Cardiac muscle cell (in vitro differentiated cells and primary cell): ENCODE results near the gene INSM2. TPM values are rescaled to one million over a fixed set of nuclear protein-coding genes. Genes with fewer than 3 reads are reported as not detected.
A peak's percentile ranks its signal among the peaks of the same experiment; 100 is the strongest.

Source experiments
- DNase-seq, 2 donors: peaks; one replicate each; pipeline versions ENCODE4 v3.0.0 to v3.0.0-alpha.2; 2010 to 2017; ENCODE audit warnings: low read depth in 1 of 2, low spot score in 1 of 2
- H3K27ac ChIP-seq: fragments of 200-600 bp; sonication (generic); 2 replicates; pipeline ENCODE4 v1.5.1; 2016
- H3K27me3 ChIP-seq: fragments of 200-600 bp; sonication (generic); 2 replicates; pipeline ENCODE4 v1.6.0; 2016; ENCODE audit warnings: control low read depth
- H3K36me3 ChIP-seq: fragments of 200-600 bp; sonication (generic); 2 replicates; pipeline ENCODE4 v1.5.1; 2016; ENCODE audit warnings: control low read depth
- H3K4me1 ChIP-seq: fragments of 200-600 bp; sonication (generic); 2 replicates; pipeline ENCODE4 v1.8.1; 2017; ENCODE audit warnings: low read depth, mild to moderate bottlenecking, mixed run types
- H3K4me3 ChIP-seq: fragments of 200-600 bp; sonication (generic); 2 replicates; pipeline ENCODE4 v1.5.1; 2016; ENCODE audit warnings: mild to moderate bottlenecking
- H3K9me3 ChIP-seq: fragments of 200-600 bp; sonication (generic); 2 replicates; pipeline ENCODE4 v1.5.1; 2017; ENCODE audit warnings: low read depth, mild to moderate bottlenecking, control low read depth
- polyA plus RNA-seq: library from polyadenylated mRNA; unstranded; fragments of >200 nt; fragmentation: Nextera tagmentation; extraction: Ambion mirVana; gene quantifications from 2 replicates; pipeline ENCODE4 v1.2.1, GENCODE V29; 2016
- total RNA-seq: library from RNA; depleted of rRNA; stranded (reverse); fragments of >200 nt; gene quantifications from 2 replicates; pipeline ENCODE4 v1.2.3, GENCODE V29; 2016
- TF ChIP-seq, protein P1 (sequence below): IDR thresholded peaks from 2 replicates; pipeline ENCODE4 v1.5.1; 2012; ENCODE audit warnings: low read depth, mild to moderate bottlenecking, low read length

The INSM2 gene
- total and polyA plus RNA-seq, 2 experiments from 2014 or later: not detected

- Histone ChIP-seq H3K9me3 (no peaks in the 10 kb centered on the region), H3K27ac (no peak overlapping the region), H3K4me3 (peak overlapping the region; percentile 31), H3K36me3 (no peaks in the 10 kb centered on the region), H3K4me1 (peaks cover 10% of the 10 kb centered on the region), H3K27me3 (peaks cover 83% of the 10 kb centered on the region)
- TF ChIP-seq, protein P1, sequence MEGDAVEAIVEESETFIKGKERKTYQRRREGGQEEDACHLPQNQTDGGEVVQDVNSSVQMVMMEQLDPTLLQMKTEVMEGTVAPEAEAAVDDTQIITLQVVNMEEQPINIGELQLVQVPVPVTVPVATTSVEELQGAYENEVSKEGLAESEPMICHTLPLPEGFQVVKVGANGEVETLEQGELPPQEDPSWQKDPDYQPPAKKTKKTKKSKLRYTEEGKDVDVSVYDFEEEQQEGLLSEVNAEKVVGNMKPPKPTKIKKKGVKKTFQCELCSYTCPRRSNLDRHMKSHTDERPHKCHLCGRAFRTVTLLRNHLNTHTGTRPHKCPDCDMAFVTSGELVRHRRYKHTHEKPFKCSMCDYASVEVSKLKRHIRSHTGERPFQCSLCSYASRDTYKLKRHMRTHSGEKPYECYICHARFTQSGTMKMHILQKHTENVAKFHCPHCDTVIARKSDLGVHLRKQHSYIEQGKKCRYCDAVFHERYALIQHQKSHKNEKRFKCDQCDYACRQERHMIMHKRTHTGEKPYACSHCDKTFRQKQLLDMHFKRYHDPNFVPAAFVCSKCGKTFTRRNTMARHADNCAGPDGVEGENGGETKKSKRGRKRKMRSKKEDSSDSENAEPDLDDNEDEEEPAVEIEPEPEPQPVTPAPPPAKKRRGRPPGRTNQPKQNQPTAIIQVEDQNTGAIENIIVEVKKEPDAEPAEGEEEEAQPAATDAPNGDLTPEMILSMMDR: peak; percentile 16
- no peak for DNase-seq
Observed at GRCh38 chr14:35534208-35534872, 376 bp downstream of the INSM2 start.

GRCh38 chr14:35534873-35535482, 1.0 kb downstream of the INSM2 start:
- no peak overlapping the region for H3K27ac ChIP-seq
- no peaks in the 10 kb centered on the region for H3K36me3 ChIP-seq
- peaks cover 76% of the 10 kb centered on the region for H3K27me3 ChIP-seq
- peak; percentile 76 to 87 for DNase-seq
- peak overlapping the region; percentile 31 for H3K4me3 ChIP-seq
- TF ChIP-seq, protein P1: no peak
- H3K9me3 ChIP-seq: no peaks in the 10 kb centered on the region
- H3K4me1 ChIP-seq: peaks cover 10% of the 10 kb centered on the region

DNA sequence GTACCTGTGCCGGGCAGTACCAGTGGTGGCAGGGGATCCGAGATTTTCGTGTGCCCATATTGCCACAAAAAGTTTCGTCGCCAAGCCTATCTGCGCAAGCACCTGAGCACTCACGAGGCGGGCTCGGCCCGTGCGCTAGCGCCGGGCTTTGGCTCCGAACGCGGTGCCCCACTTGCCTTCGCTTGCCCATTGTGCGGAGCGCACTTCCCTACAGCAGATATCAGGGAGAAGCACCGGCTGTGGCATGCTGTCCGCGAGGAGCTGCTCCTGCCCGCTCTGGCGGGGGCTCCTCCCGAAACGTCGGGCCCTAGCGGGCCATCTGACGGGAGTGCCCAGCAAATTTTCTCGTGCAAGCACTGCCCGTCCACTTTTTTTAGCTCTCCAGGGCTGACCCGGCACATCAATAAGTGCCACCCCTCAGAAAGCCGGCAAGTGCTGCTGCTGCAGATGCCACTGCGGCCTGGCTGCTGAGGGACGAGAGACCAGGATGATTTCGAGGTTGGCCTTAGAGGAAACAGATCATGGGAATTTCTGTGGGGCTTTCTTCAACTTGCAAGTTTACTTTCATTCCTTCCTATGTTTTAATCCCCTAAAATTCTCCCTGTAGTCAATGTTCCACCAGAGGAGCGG, 1.6 kb downstream of the INSM2 start:
- Histone ChIP-seq H3K4me1 (peaks cover 10% of the 10 kb centered on the region), H3K4me3 (peak overlapping the region; percentile 7), H3K27ac (no peak overlapping the region), H3K9me3 (no peaks in the 10 kb centered on the region), H3K36me3 (no peaks in the 10 kb centered on the region), H3K27me3 (peaks cover 70% of the 10 kb centered on the region)
- TF ChIP-seq, protein P1: no peak
- DNase-seq: no peak

DNA sequence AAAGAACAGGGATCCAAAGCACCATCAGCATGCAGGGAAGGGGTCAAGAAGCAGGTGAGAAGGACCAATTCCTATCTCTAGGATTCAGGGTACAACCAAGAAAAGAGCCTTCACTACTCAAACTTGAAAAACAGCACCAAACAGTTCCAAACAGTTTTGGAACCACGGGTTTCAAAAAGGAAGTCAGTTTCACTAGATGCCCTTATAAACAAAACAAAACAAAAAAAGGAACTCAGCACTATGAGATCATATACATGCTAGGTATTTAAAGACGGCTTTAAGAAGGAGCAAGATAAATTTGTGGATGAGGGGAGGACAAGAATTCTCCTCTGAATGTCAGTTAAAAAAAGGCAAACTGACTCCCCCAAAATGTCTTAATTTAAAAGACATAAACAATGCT, 6.0 kb downstream of the INSM2 start:
- peaks cover 26% of the 10 kb centered on the region for H3K27me3 ChIP-seq
- H3K4me1 ChIP-seq: peaks cover 1% of the 10 kb centered on the region
- no peak overlapping the region for H3K27ac ChIP-seq
- no peak overlapping the region for H3K4me3 ChIP-seq
- no peak for DNase-seq
- TF ChIP-seq, protein P1: no peak
- H3K9me3 ChIP-seq: no peaks in the 10 kb centered on the region
- H3K36me3 ChIP-seq: no peaks in the 10 kb centered on the region

GRCh38 chr14:35543006-35543405, 9.0 kb downstream of the INSM2 start:
- TF ChIP-seq, protein P1: no peak
- Histone ChIP-seq H3K27me3 (no peaks in the 10 kb centered on the region), H3K4me1 (no peaks in the 10 kb centered on the region), H3K27ac (no peak overlapping the region), H3K9me3 (no peaks in the 10 kb centered on the region), H3K36me3 (no peaks in the 10 kb centered on the region), H3K4me3 (no peak overlapping the region)
- DNase-seq: no peak
